GM12878 (cell line): ENCODE measurements around the gene GHITM. TPM values are rescaled to one million over a fixed set of nuclear protein-coding genes. Genes with fewer than 3 reads are reported as not detected.

ENCODE experiments used
- BCL11A ChIP-seq: IDR thresholded peaks from 2 replicates; pipeline ENCODE4 v1.6.1; 2011; ENCODE audit warnings: low read depth, low read length
- ESRRA ChIP-seq: IDR thresholded peaks from 2 replicates; pipeline ENCODE4 v1.6.1; 2012; ENCODE audit warnings: mild to moderate bottlenecking, low read length, improper control_type of control experiment
- EZH2 ChIP-seq: IDR thresholded peaks from 2 replicates; pipeline ENCODE4 v1.6.1; 2012; ENCODE audit warnings: low read depth, mild to moderate bottlenecking, control low read depth, inconsistent platforms, low read length, borderline replicate concordance; ENCODE audit not compliant: control insufficient read depth
- HCFC1 ChIP-seq: fragments of 150-350 bp; IDR thresholded peaks from 2 replicates; pipeline ENCODE4 v1.6.1; 2014; ENCODE audit warnings: low read length
- HDAC2 ChIP-seq: fragments of 200-600 bp; sonication (generic); IDR thresholded peaks from 2 replicates; pipeline ENCODE4 v1.6.1; 2017
- HDGF ChIP-seq: fragments of 450-650 bp; IDR thresholded peaks from 2 replicates; pipeline ENCODE4 v1.6.1; 2016; ENCODE audit warnings: antibody characterized with exemption
- IKZF2 ChIP-seq, 2 experiments: fragments of 450-650 bp; IDR thresholded peaks; 2 replicates each; pipeline ENCODE4 v1.6.1; 2017; ENCODE audit warnings: mild to moderate bottlenecking in 2 of 2, moderate library complexity in 2 of 2
- IRF4 ChIP-seq: IDR thresholded peaks from 2 replicates; pipeline ENCODE4 v1.6.1; 2011; ENCODE audit warnings: low read depth, low read length
- JUND ChIP-seq: IDR thresholded peaks from 2 replicates; pipeline ENCODE4 v1.6.1; 2012; ENCODE audit warnings: low read depth, mild to moderate bottlenecking, low read length, improper control_type of control experiment, moderate library complexity
- KAT2A ChIP-seq: conservative IDR thresholded peaks from 2 replicates; pipeline ENCODE4 v1.6.1; 2011; ENCODE audit warnings: low read depth, low read length; ENCODE audit not compliant: control insufficient read depth
- NR2C1 ChIP-seq: fragments of 450-650 bp; IDR thresholded peaks from 2 replicates; pipeline ENCODE4 v1.6.1; 2017; ENCODE audit warnings: antibody characterized with exemption, mild to moderate bottlenecking, moderate library complexity
- POLR2A ChIP-seq: IDR thresholded peaks from 2 replicates; pipeline ENCODE4 v1.6.1; 2011; ENCODE audit warnings: low read depth, mild to moderate bottlenecking, low read length
- POLR2AphosphoS5 ChIP-seq: IDR thresholded peaks from 2 replicates; pipeline ENCODE4 v1.6.1; 2011; ENCODE audit warnings: mild to moderate bottlenecking, low read length, inconsistent platforms
- RAD21 ChIP-seq: IDR thresholded peaks from 2 replicates; pipeline ENCODE4 v1.6.1; 2011; ENCODE audit warnings: mild to moderate bottlenecking, low read depth, low read length, moderate library complexity; ENCODE audit not compliant: insufficient read depth
- RAD51 ChIP-seq: fragments of 450-650 bp; IDR thresholded peaks from 2 replicates; pipeline ENCODE4 v1.6.1; 2016; ENCODE audit warnings: moderate library complexity, mild to moderate bottlenecking, inconsistent platforms
- SIN3A ChIP-seq: IDR thresholded peaks from 2 replicates; pipeline ENCODE4 v1.6.1; 2012; ENCODE audit warnings: low read depth, low read length, improper control_type of control experiment
- SIX5 ChIP-seq: IDR thresholded peaks from 2 replicates; pipeline ENCODE4 v1.6.1; 2011; ENCODE audit warnings: mild to moderate bottlenecking, low read depth, low read length, moderate library complexity; ENCODE audit not compliant: severe bottlenecking
- SMAD1 ChIP-seq: fragments of 450-650 bp; IDR thresholded peaks from 2 replicates; pipeline ENCODE4 v1.6.1; 2018; ENCODE audit warnings: mild to moderate bottlenecking, low read depth; ENCODE audit not compliant: partially characterized antibody
- SMAD5 ChIP-seq: IDR thresholded peaks from 2 replicates; pipeline ENCODE4 v1.6.1; 2016; ENCODE audit warnings: antibody characterized with exemption, low read depth
- SMARCA5 ChIP-seq: fragments of 450-650 bp; IDR thresholded peaks from 2 replicates; pipeline ENCODE4 v1.6.1; 2017; ENCODE audit warnings: mild to moderate bottlenecking
- SMC3 ChIP-seq: IDR thresholded peaks from 2 replicates; pipeline ENCODE4 v1.6.1; 2011; ENCODE audit warnings: low read length, improper control_type of control experiment, borderline replicate concordance
- SP1 ChIP-seq: IDR thresholded peaks from one replicate; pipeline ENCODE4 v1.6.1; 2011; ENCODE audit warnings: low read depth, low read length
- SPI1 ChIP-seq: IDR thresholded peaks from 2 replicates; pipeline ENCODE4 v1.6.1; 2011; ENCODE audit warnings: low read depth, mild to moderate bottlenecking, low read length, moderate library complexity, borderline replicate concordance; ENCODE audit not compliant: insufficient read depth
- SREBF1 ChIP-seq: IDR thresholded peaks from 2 replicates; pipeline ENCODE4 v1.6.1; 2012; ENCODE audit warnings: mild to moderate bottlenecking, low read length
- SRF ChIP-seq, 2 experiments: IDR thresholded peaks; 2 replicates each; pipeline ENCODE4 v1.6.1; 2011; ENCODE audit warnings: low read depth in 2 of 2, low read length in 2 of 2, mild to moderate bottlenecking in 1 of 2, moderate library complexity in 1 of 2
- STAT3 ChIP-seq: IDR thresholded peaks from 2 replicates; pipeline ENCODE4 v1.6.1; 2011; ENCODE audit warnings: low read depth, low read length, improper control_type of control experiment
- TAF1 ChIP-seq: IDR thresholded peaks from 2 replicates; pipeline ENCODE4 v1.6.1; 2011; ENCODE audit warnings: mild to moderate bottlenecking, low read depth, low read length, borderline replicate concordance
- TARDBP ChIP-seq: IDR thresholded peaks from 2 replicates; pipeline ENCODE4 v1.6.1; 2016; ENCODE audit warnings: borderline replicate concordance
- TCF12 ChIP-seq: IDR thresholded peaks from 2 replicates; pipeline ENCODE4 v1.6.1; 2011; ENCODE audit warnings: low read depth, mild to moderate bottlenecking, low read length
- YBX1 ChIP-seq: fragments of 450-650 bp; IDR thresholded peaks from 2 replicates; pipeline ENCODE4 v1.6.1; 2016; ENCODE audit warnings: antibody characterized with exemption
- ZBED1 ChIP-seq: IDR thresholded peaks from 2 replicates; pipeline ENCODE4 v1.6.1; 2016; ENCODE audit warnings: borderline replicate concordance
- polyA plus RNA-seq, 11 experiments: library from polyadenylated mRNA; depleted of rRNA in 4 of 11; unstranded in 6 of 11; stranded (reverse) in 5 of 11; fragments of >200 nt; fragmentation: Nextera tagmentation in 4 of 11; fragmentation: Illumina TruSeq in 1 of 11; extraction: Ambion mirVana in 4 of 11; extraction: Trizol in 1 of 11; gene quantifications; 1 replicate in 1 of 11; 2 replicates in 10 of 11; pipeline versions ENCODE4 v1.2.1 to v1.2.3, GENCODE V29; 2011 to 2016; ENCODE audit warnings: inconsistent platforms in 2 of 11, missing spikeins in 2 of 11, low read depth in 1 of 11
- total RNA-seq, 4 experiments: library from RNA; depleted of rRNA in 3 of 4; stranded (reverse); fragments of >200 nt in 3 of 4; fragmentation: Illumina TruSeq in 1 of 4; extraction: Trizol in 1 of 4; gene quantifications; 2 replicates each; pipeline versions ENCODE4 v1.2.1 to v1.2.3, GENCODE V29; 2013 to 2021
- TF ChIP-seq, protein P1 (sequence below): IDR thresholded peaks from 2 replicates; pipeline ENCODE4 v1.6.1; 2011; ENCODE audit warnings: low read depth, low read length, improper control_type of control experiment, borderline replicate concordance
- TF ChIP-seq, protein P2 (sequence below): IDR thresholded peaks from 2 replicates; pipeline ENCODE4 v1.6.1; 2012; ENCODE audit warnings: low read depth, low read length, improper control_type of control experiment
- TF ChIP-seq, protein P3 (sequence below): fragments of 450-650 bp; IDR thresholded peaks from 2 replicates; pipeline ENCODE4 v1.6.1; 2017; ENCODE audit warnings: low read depth, mild to moderate bottlenecking, moderate library complexity

The GHITM gene
- total and polyA plus RNA-seq, 10 of the 15 experiments (the other 5 are each of a cell fraction or from before 2014, with no cell fraction given): 120 to 501 (median 209) TPM

DNA sequence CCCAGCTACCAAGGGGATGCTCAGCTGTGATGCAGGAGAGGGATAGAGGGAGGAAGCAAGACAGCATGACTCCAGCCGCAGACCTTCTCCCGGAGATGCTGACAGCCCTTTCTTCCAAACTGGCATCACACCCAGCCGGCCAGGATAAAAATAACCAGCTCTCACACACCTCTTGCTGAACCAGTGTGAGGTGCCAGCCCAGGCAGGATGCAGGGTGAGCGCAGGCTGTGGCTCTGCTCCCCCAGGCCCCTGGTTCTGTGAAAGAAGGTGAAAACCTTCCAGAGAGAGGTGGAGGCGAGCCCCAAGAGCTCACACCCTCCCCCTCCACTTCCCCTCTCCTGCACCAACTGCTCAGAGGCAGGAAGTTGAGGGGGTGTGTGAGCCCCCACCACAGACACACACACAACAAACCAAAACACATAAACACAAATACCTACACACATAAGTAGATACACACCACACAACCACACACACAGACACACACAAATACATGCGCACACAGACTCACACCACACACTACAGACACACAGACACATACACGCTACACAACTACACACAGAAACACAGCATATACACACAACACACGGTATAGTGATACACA, 38.3 kb downstream of the GHITM start (continued):
- TF ChIP-seq, protein P1, sequence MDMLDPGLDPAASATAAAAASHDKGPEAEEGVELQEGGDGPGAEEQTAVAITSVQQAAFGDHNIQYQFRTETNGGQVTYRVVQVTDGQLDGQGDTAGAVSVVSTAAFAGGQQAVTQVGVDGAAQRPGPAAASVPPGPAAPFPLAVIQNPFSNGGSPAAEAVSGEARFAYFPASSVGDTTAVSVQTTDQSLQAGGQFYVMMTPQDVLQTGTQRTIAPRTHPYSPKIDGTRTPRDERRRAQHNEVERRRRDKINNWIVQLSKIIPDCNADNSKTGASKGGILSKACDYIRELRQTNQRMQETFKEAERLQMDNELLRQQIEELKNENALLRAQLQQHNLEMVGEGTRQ: no peak
- TF ChIP-seq SREBF1 (no peak), KAT2A (no peak), POLR2A (no peak), TAF1 (no peak), HCFC1 (no peak), SMAD1 (no peak), TARDBP (no peak), IKZF2 (IDR thresholded peaks at IDR 0.05) (peak; percentile 51 to 70; a peak in 3 of 4 replicates), SRF (IDR thresholded peaks at IDR 0.05; ENCODE audit: low read depth in 2 of 2, low read length in 2 of 2) (no peak), POLR2AphosphoS5 (no peak), SP1 (peak; percentile 41), SMAD5 (no peak), SPI1 (peak; percentile 75; the same call in 1 of the 2 replicates), JUND (no peak), SIX5 (no peak), RAD21 (no peak), ESRRA (no peak), SIN3A (no peak; the same call in 1 of the 2 replicates), BCL11A (no peak), STAT3 (no peak), SMC3 (no peak), HDGF (no peak; the same call in none of the 2 replicates), EZH2 (no peak), NR2C1 (no peak), SMARCA5 (no peak), YBX1 (0 out of 2 replicates have a peak, but pooled peaks have one; percentile 41), TCF12 (no peak), RAD51 (no peak), HDAC2 (no peak), ZBED1 (no peak), IRF4 (no peak)
- TF ChIP-seq, protein P2, sequence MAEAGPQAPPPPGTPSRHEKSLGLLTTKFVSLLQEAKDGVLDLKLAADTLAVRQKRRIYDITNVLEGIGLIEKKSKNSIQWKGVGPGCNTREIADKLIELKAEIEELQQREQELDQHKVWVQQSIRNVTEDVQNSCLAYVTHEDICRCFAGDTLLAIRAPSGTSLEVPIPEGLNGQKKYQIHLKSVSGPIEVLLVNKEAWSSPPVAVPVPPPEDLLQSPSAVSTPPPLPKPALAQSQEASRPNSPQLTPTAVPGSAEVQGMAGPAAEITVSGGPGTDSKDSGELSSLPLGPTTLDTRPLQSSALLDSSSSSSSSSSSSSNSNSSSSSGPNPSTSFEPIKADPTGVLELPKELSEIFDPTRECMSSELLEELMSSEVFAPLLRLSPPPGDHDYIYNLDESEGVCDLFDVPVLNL: no peak
- TF ChIP-seq, protein P3, sequence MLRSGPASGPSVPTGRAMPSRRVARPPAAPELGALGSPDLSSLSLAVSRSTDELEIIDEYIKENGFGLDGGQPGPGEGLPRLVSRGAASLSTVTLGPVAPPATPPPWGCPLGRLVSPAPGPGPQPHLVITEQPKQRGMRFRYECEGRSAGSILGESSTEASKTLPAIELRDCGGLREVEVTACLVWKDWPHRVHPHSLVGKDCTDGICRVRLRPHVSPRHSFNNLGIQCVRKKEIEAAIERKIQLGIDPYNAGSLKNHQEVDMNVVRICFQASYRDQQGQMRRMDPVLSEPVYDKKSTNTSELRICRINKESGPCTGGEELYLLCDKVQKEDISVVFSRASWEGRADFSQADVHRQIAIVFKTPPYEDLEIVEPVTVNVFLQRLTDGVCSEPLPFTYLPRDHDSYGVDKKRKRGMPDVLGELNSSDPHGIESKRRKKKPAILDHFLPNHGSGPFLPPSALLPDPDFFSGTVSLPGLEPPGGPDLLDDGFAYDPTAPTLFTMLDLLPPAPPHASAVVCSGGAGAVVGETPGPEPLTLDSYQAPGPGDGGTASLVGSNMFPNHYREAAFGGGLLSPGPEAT: peak; percentile 77
